Liver (tissue), 9 donors: Measurements from ENCODE around the gene CBFA2T2. TPM values are rescaled to one million over a fixed set of nuclear protein-coding genes. Genes with fewer than 3 reads are reported as not detected.

Source experiments
- DNase-seq: peaks from one replicate; pipeline ENCODE4 v3.0.0-alpha.2; 2017; ENCODE audit warnings: low spot score
- H3K27ac ChIP-seq, 2 donors: one replicate each; pipeline ENCODE4 v1.7.0; 2013; ENCODE audit warnings: inconsistent platforms in 2 of 2, low read length in 2 of 2, control low read depth in 1 of 2, low read depth in 1 of 2, mild to moderate bottlenecking in 1 of 2
- H3K27me3 ChIP-seq, 4 donors: one replicate each; pipeline versions ENCODE4 v1.6.1 to v1.7.0; 2013; ENCODE audit warnings: low read length in 3 of 4, inconsistent platforms in 1 of 4, mild to moderate bottlenecking in 1 of 4, moderate library complexity in 1 of 4; ENCODE audit not compliant: control insufficient read depth in 4 of 4, insufficient read depth in 4 of 4
- H3K36me3 ChIP-seq, 4 donors: one replicate each; pipeline versions ENCODE4 v1.6.1 to v1.7.0; 2013; ENCODE audit warnings: low read length in 3 of 4, mild to moderate bottlenecking in 3 of 4, low read depth in 1 of 4, moderate library complexity in 1 of 4; ENCODE audit not compliant: control insufficient read depth in 4 of 4, insufficient read depth in 3 of 4
- H3K4me1 ChIP-seq, 4 donors: one replicate each; pipeline versions ENCODE4 v1.6.1 to v1.7.0; 2013; ENCODE audit warnings: low read length in 3 of 4, mild to moderate bottlenecking in 3 of 4, moderate library complexity in 1 of 4; ENCODE audit not compliant: control insufficient read depth in 4 of 4, insufficient read depth in 4 of 4
- H3K4me3 ChIP-seq, 3 donors: one replicate each; pipeline versions ENCODE4 v1.6.1 to v1.7.0; 2013; ENCODE audit warnings: low read length in 3 of 3, control low read depth in 1 of 3, low read depth in 1 of 3, mild to moderate bottlenecking in 1 of 3
- H3K9ac ChIP-seq, 2 donors: one replicate each; pipeline ENCODE4 v1.7.0; 2013; ENCODE audit warnings: low read length in 2 of 2, mild to moderate bottlenecking in 2 of 2, moderate library complexity in 2 of 2, control low read depth in 1 of 2, low read depth in 1 of 2
- H3K9me3 ChIP-seq, 4 donors: one replicate each; pipeline versions ENCODE4 v1.6.1 to v1.7.0; 2013; ENCODE audit warnings: low read length in 3 of 4; ENCODE audit not compliant: control insufficient read depth in 4 of 4
- EGR1 ChIP-seq, 2 donors: IDR thresholded peaks; 2 replicates each; pipeline ENCODE4 v1.6.1; 2016 to 2018; ENCODE audit warnings: antibody characterized with exemption in 2 of 2, low read depth in 2 of 2
- FOXA1 ChIP-seq: IDR thresholded peaks from 2 replicates; pipeline ENCODE4 v1.6.1; 2016; ENCODE audit warnings: antibody characterized with exemption
- FOXA2 ChIP-seq: IDR thresholded peaks from 2 replicates; pipeline ENCODE4 v1.6.1; 2016; ENCODE audit warnings: antibody characterized with exemption
- GABPA ChIP-seq, 2 donors: IDR thresholded peaks in 1 of 2; conservative IDR thresholded peaks in 1 of 2; 2 replicates each; pipeline ENCODE4 v1.6.1; 2016; ENCODE audit warnings: antibody characterized with exemption in 2 of 2, mild to moderate bottlenecking in 1 of 2, moderate library complexity in 1 of 2
- HNF4A ChIP-seq, 2 donors: conservative IDR thresholded peaks; 2 replicates each; pipeline ENCODE4 v1.6.1; 2016; ENCODE audit warnings: antibody characterized with exemption in 2 of 2, mild to moderate bottlenecking in 2 of 2
- HNF4G ChIP-seq: IDR thresholded peaks from 2 replicates; pipeline ENCODE4 v1.6.1; 2016; ENCODE audit warnings: antibody characterized with exemption
- JUND ChIP-seq, 2 donors: IDR thresholded peaks; 2 replicates each; pipeline ENCODE4 v1.6.1; 2016; ENCODE audit warnings: antibody characterized with exemption in 2 of 2
- RAD21 ChIP-seq, 2 donors: IDR thresholded peaks; 2 replicates each; pipeline ENCODE4 v1.6.1; 2016; ENCODE audit warnings: antibody characterized with exemption in 2 of 2, mild to moderate bottlenecking in 2 of 2
- RXRA ChIP-seq, 2 donors: IDR thresholded peaks; 2 replicates each; pipeline ENCODE4 v1.6.1; 2017 to 2018; ENCODE audit warnings: antibody characterized with exemption in 2 of 2, mild to moderate bottlenecking in 1 of 2
- SP1 ChIP-seq: IDR thresholded peaks from 2 replicates; pipeline ENCODE4 v1.6.1; 2018; ENCODE audit warnings: antibody characterized with exemption, mild to moderate bottlenecking
- TAF1 ChIP-seq: conservative IDR thresholded peaks from 2 replicates; pipeline ENCODE4 v1.6.1; 2016; ENCODE audit warnings: antibody characterized with exemption, mild to moderate bottlenecking
- WGBS: extraction: QIAGEN DNeasy Blood & Tissue Kit; methylation state at CpG from one replicate; pipeline ENCODE4 v1.1.7; 2013; 5-methylcytosine and 5-hydroxymethylcytosine counted together
- polyA plus RNA-seq, 2 donors: library from polyadenylated mRNA; stranded (reverse) in 1 of 2; unstranded in 1 of 2; fragments of 200-250 nt in 1 of 2; fragments of >200 nt in 1 of 2; fragmentation: Nextera tagmentation in 1 of 2; extraction: Ambion mirVana in 1 of 2; gene quantifications; one replicate each; pipeline versions ENCODE4 v1.2.1 to v1.2.3, GENCODE V29; 2013 to 2015
- total RNA-seq, 2 donors: library from RNA; depleted of rRNA; stranded (reverse); fragments of >200 nt; gene quantifications; one replicate each; pipeline ENCODE4 v1.2.3, GENCODE V29; 2014
- TF ChIP-seq, protein P1 (sequence below): IDR thresholded peaks from 2 replicates; pipeline ENCODE4 v1.6.1; 2016; ENCODE audit warnings: antibody characterized with exemption
- TF ChIP-seq, protein P2 (sequence below): IDR thresholded peaks from 2 replicates; pipeline ENCODE4 v1.6.1; 2016; ENCODE audit warnings: antibody characterized with exemption, mild to moderate bottlenecking
- TF ChIP-seq, protein P3 (sequence below): IDR thresholded peaks from 2 replicates; pipeline ENCODE4 v1.6.1; 2016; ENCODE audit warnings: antibody characterized with exemption
- TF ChIP-seq, protein P4 (sequence below): fragments of 150-350 bp; IDR thresholded peaks from 2 replicates; pipeline ENCODE4 v1.5.1; 2017; ENCODE audit warnings: improper control_type of control experiment, low read depth, low read length; ENCODE audit not compliant: missing input control
- donor health status: healthy.
- donor health status: healthy.
- donor health status: healthy.
- donor health status: healthy.
- donor health status: healthy.

The CBFA2T2 gene
- total and polyA plus RNA-seq, 4 donors, result 2.0 to 5.5 (median 5.3) TPM

DNA sequence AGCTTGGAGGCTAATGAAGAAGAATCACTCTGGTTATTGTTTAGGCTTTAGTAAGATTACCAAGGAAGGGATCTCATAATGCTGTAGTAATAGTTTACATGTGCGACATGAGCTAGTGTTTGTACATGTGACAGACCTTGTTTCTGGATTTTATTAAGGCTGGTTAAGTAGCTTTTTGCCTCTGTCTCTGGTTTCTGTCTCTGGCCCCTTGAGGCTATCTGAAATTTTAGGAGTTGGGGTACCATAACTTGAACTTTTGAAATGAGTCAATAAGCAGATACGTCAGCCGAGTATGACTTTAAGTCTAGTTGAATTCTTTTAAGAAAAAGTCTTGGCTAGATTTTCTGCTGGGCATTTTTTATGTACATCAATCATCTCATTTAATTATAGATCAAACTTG lies 9.5 kb downstream of the CBFA2T2 start:
- Histone ChIP-seq H3K4me1 (peaks cover 0 to 4% (median 2%) of the 10 kb centered on the region in 4 donors), H3K9ac (no peak overlapping the region), H3K9me3 (no peaks in the 10 kb centered on the region), H3K36me3 (peaks cover 0 to 2% (median 0%) of the 10 kb centered on the region in 4 donors), H3K4me3 (no peak overlapping the region), H3K27me3 (no peaks in the 10 kb centered on the region), H3K27ac (no peak overlapping the region)
- TF ChIP-seq FOXA2 (no peak), FOXA1 (no peak), RAD21 (IDR thresholded peaks at IDR 0.05) (no peak), GABPA (IDR thresholded peaks at IDR 0.05 in 1 of 2, conservative IDR thresholded peaks at IDR 0.05 in 1 of 2) (no peak)
- WGBS, result 88% methylated on average over 3 of the region's 3 CpGs
- DNase-seq, result no peak

DNA sequence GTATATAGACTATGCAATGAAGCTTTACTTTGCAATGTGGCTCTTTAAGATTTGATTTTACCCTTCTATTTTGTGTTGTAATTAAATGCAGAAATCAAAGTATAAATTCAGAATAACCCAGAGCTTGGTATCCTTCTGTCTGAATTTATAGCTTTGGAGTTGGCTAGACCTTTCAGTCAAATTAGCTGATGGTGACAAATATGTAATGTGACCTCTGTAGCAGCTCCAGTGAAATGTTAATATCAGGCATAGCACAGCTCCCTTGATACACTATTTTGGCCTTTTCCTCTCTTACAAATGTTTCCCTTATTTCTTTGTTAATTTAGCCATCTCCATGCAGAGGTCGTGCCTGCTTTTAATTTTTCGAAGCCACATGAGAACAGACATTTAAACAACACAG lies 11.1 kb downstream of the CBFA2T2 start:
- Histone ChIP-seq H3K27ac (no peak overlapping the region), H3K9ac (no peak overlapping the region), H3K9me3 (no peaks in the 10 kb centered on the region), H3K27me3 (no peaks in the 10 kb centered on the region), H3K4me1 (peaks cover 0 to 4% (median 2%) of the 10 kb centered on the region in 4 donors), H3K4me3 (no peak overlapping the region), H3K36me3 (peaks cover 0 to 2% (median 0%) of the 10 kb centered on the region in 4 donors)
- DNase-seq, result no peak
- 93% methylated on average over 2 of the region's 2 CpGs for WGBS
- TF ChIP-seq FOXA2 (no peak), GABPA (IDR thresholded peaks at IDR 0.05 in 1 of 2, conservative IDR thresholded peaks at IDR 0.05 in 1 of 2) (no peak), HNF4G (no peak), JUND (IDR thresholded peaks at IDR 0.05) (no peak), SP1 (no peak), EGR1 (IDR thresholded peaks at IDR 0.05; ENCODE audit: low read depth in 2 of 2) (no peak), FOXA1 (no peak), HNF4A (conservative IDR thresholded peaks at IDR 0.05) (no peak), RXRA (IDR thresholded peaks at IDR 0.05) (no peak), RAD21 (IDR thresholded peaks at IDR 0.05) (no peak), TAF1 (no peak)
- TF ChIP-seq, protein P1, sequence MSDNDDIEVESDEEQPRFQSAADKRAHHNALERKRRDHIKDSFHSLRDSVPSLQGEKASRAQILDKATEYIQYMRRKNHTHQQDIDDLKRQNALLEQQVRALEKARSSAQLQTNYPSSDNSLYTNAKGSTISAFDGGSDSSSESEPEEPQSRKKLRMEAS, result no peak
- TF ChIP-seq, protein P2, sequence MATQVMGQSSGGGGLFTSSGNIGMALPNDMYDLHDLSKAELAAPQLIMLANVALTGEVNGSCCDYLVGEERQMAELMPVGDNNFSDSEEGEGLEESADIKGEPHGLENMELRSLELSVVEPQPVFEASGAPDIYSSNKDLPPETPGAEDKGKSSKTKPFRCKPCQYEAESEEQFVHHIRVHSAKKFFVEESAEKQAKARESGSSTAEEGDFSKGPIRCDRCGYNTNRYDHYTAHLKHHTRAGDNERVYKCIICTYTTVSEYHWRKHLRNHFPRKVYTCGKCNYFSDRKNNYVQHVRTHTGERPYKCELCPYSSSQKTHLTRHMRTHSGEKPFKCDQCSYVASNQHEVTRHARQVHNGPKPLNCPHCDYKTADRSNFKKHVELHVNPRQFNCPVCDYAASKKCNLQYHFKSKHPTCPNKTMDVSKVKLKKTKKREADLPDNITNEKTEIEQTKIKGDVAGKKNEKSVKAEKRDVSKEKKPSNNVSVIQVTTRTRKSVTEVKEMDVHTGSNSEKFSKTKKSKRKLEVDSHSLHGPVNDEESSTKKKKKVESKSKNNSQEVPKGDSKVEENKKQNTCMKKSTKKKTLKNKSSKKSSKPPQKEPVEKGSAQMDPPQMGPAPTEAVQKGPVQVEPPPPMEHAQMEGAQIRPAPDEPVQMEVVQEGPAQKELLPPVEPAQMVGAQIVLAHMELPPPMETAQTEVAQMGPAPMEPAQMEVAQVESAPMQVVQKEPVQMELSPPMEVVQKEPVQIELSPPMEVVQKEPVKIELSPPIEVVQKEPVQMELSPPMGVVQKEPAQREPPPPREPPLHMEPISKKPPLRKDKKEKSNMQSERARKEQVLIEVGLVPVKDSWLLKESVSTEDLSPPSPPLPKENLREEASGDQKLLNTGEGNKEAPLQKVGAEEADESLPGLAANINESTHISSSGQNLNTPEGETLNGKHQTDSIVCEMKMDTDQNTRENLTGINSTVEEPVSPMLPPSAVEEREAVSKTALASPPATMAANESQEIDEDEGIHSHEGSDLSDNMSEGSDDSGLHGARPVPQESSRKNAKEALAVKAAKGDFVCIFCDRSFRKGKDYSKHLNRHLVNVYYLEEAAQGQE, result no peak
- TF ChIP-seq, protein P3, sequence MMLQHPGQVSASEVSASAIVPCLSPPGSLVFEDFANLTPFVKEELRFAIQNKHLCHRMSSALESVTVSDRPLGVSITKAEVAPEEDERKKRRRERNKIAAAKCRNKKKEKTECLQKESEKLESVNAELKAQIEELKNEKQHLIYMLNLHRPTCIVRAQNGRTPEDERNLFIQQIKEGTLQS, result no peak
- TF ChIP-seq, protein P4, sequence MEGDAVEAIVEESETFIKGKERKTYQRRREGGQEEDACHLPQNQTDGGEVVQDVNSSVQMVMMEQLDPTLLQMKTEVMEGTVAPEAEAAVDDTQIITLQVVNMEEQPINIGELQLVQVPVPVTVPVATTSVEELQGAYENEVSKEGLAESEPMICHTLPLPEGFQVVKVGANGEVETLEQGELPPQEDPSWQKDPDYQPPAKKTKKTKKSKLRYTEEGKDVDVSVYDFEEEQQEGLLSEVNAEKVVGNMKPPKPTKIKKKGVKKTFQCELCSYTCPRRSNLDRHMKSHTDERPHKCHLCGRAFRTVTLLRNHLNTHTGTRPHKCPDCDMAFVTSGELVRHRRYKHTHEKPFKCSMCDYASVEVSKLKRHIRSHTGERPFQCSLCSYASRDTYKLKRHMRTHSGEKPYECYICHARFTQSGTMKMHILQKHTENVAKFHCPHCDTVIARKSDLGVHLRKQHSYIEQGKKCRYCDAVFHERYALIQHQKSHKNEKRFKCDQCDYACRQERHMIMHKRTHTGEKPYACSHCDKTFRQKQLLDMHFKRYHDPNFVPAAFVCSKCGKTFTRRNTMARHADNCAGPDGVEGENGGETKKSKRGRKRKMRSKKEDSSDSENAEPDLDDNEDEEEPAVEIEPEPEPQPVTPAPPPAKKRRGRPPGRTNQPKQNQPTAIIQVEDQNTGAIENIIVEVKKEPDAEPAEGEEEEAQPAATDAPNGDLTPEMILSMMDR, result no peak
